ENCODE results near the gene ARID1B. TPM values are rescaled to one million over a fixed set of nuclear protein-coding genes. Genes with fewer than 3 reads are reported as not detected.

The ARID1B gene
- total and polyA plus RNA-seq, 2 of the 13 experiments (the other 11 are each of a cell fraction or from before 2014, with no cell fraction given) = 20.1 to 32.6 TPM

DNA sequence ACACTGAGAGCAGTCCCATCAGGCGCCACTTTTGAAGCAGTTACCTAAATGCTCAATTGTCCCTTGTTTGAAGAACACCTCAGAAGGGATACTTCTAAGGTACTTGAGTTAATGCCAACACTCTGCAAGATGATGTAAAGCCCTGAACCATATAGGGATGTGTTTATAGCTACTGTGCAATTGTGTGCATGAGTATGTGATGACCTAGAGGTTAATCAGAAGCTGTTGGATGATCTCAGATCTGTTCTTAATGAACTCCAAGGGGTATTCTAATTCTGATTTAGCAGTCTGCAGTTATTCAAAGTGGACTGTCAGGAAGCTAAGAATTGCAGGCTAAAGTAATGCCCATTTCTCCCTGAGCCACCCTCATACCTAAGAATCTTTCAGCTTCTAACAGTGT, 387.8 kb downstream of the ARID1B start:
- ChIA-PET POLR2A (no interaction called here), CTCF (ENCODE audit: low intra/inter-chr PET ratio, low total read pairs) (no interaction called here)
- FAIRE-seq = no peak
- intact Hi-C loops (cut with micrococcal nuclease; ENCODE audit: unreplicated experiment) = no loop called here
- H3K27me3 ChIP-seq (ENCODE audit: control insufficient read depth in 1 of 2, insufficient read depth in 2 of 2, low read length in 2 of 2) = no peaks in the 10 kb centered on the region
- H3K27ac ChIP-seq (ENCODE audit: extremely low read length, insufficient read depth, low read length) = no peak overlapping the region
- ATAC-seq = no peak
- H3K4me2 ChIP-seq (ENCODE audit: low read depth, low read length) = no peak overlapping the region
- no peaks in the 10 kb centered on the region for H4K20me1 ChIP-seq (ENCODE audit: insufficient read depth, low read length)
- no peak overlapping the region for H2AFZ ChIP-seq (ENCODE audit: low read length)
- DNase-seq (ENCODE audit: low spot score) = no peak
- no peaks in the 10 kb centered on the region for H3K9me3 ChIP-seq (ENCODE audit: low read length)
- TF ChIP-seq BCL6 (CRISPR knock-in tag; IDR thresholded peaks at IDR 0.05) (no peak), ZNF205 (CRISPR knock-in tag; IDR thresholded peaks at IDR 0.05) (no peak), KAT2B (IDR thresholded peaks at IDR 0.05; ENCODE audit: borderline replicate concordance, low read depth, low read length) (no peak), ZNF605 (CRISPR knock-in tag; IDR thresholded peaks at IDR 0.05) (no peak), ZNF720 (CRISPR knock-in tag; IDR thresholded peaks at IDR 0.05) (no peak), RAD51 (IDR thresholded peaks at IDR 0.05; ENCODE audit: borderline replicate concordance) (no peak), HNRNPLL (IDR thresholded peaks at IDR 0.05; ENCODE audit: low read depth, low read length, poor library complexity, severe bottlenecking) (no peak), ZSCAN20 (CRISPR knock-in tag; IDR thresholded peaks at IDR 0.05; ENCODE audit: borderline replicate concordance) (no peak), ZNF670 (CRISPR knock-in tag; IDR thresholded peaks at IDR 0.05; ENCODE audit: borderline replicate concordance) (no peak), MYC (CRISPR knock-in tag; IDR thresholded peaks at IDR 0.05; ENCODE audit: borderline replicate concordance) (no peak), ZNF570 (CRISPR knock-in tag; IDR thresholded peaks at IDR 0.05; ENCODE audit: borderline replicate concordance) (no peak)
- TF ChIP-seq, protein P1, sequence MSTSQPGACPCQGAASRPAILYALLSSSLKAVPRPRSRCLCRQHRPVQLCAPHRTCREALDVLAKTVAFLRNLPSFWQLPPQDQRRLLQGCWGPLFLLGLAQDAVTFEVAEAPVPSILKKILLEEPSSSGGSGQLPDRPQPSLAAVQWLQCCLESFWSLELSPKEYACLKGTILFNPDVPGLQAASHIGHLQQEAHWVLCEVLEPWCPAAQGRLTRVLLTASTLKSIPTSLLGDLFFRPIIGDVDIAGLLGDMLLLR (CRISPR knock-in tag; IDR thresholded peaks at IDR 0.05) = no peak
- TF ChIP-seq, protein P2, sequence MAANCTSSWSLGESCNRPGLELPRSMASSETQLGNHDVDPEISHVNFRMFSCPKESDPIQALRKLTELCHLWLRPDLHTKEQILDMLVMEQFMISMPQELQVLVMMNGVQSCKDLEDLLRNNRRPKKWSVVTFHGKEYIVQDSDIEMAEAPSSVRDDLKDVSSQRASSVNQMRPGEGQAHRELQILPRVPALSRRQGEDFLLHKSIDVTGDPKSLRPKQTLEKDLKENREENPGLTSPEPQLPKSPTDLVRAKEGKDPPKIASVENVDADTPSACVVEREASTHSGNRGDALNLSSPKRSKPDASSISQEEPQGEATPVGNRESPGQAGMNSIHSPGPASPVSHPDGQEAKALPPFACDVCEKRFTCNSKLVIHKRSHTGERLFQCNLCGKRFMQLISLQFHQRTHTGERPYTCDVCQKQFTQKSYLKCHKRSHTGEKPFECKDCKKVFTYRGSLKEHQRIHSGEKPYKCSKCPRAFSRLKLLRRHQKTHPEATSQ (CRISPR knock-in tag; IDR thresholded peaks at IDR 0.05; ENCODE audit: borderline replicate concordance) = no peak
- in situ Hi-C loops (cut with HindIII; ENCODE audit: extremely low pct_ligation_motif_present, low pct_unique_long_range_greater_than_20kb) = no loop called here
- no peak overlapping the region for H3K9ac ChIP-seq (ENCODE audit: insufficient read depth, low read depth, low read length)
- no peaks in the 10 kb centered on the region for H3K79me2 ChIP-seq (ENCODE audit: insufficient read depth, low read length)
- H3K4me1 ChIP-seq (ENCODE audit: insufficient read depth, low read length) = no peaks in the 10 kb centered on the region
- no TSS peak for BruUV-seq (replicated peaks)
- H3K36me3 ChIP-seq (replicated peaks in 1 of 2; ENCODE audit: control insufficient read depth in 1 of 2, insufficient read depth in 2 of 2, low read length in 2 of 2) = peaks cover 5 to 36% of the 10 kb centered on the region in 2 experiments
- 93% methylated on average over 1 of the region's 1 CpG for WGBS (ENCODE audit: low lambda C conversion rate)
- H3K4me3 ChIP-seq (replicated peaks in 1 of 3; ENCODE audit: insufficient read depth in 1 of 3, low read depth in 2 of 3, low read length in 3 of 3) = no peak overlapping the region
